Sciatic nerve (tissue), 2 donors: ENCODE measurements around the gene PODXL2. TPM values are rescaled to one million over a fixed set of nuclear protein-coding genes. Genes with fewer than 3 reads are reported as not detected.

ENCODE experiments used
- ATAC-seq: fragments of 200-7000 bp; cut with Tn5 transposase; one replicate; pipeline ENCODE4 v1.9.1; 2020; ENCODE audit warnings: mild to moderate bottlenecking, moderate library complexity
- DNase-seq: peaks from one replicate; pipeline ENCODE4 v3.0.0-alpha.2; 2020; ENCODE audit warnings: low spot score
- intact Hi-C: fragments of 100-400 bp; cut with DNase I; formaldehyde crosslinking; loops from one replicate; pipeline ENCODE4 v1.14.2; 2022
- total RNA-seq: library from RNA; stranded (reverse); fragmentation: NEBNext Ultra II Directional; extraction: Animal tissue kit (Norgen Biotek cat#: 25700); gene quantifications from one replicate; pipeline ENCODE4 v1.2.1, GENCODE V29; 2021
- donor health status: DM: no; HTN: no; CAD: no.
- donor health status: DM: no; HTN: no; CAD: no.

Gene PODXL2
- total RNA-seq, 1 donor from 2014 or later = 12.1 TPM

DNA sequence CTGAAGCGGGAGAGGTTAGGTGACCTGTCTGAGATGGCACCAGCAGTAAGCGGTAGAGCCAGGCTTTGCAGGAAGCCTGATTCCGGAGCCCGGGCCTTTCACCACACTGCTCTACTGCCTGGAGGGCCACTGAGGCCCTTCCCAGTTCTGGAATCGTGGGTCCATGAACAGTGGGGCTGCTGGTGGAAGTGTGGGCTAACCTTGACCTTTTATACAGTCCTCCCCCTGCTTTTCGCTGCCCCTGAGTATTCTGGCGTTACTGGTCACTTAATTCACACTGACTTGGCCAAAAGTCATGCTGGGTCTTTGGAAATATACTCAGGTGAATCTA lies 41.2 kb downstream of the PODXL2 start:
- DNase-seq (no peak), ATAC-seq (no peak)
- intact Hi-C loops = no loop called here

DNA sequence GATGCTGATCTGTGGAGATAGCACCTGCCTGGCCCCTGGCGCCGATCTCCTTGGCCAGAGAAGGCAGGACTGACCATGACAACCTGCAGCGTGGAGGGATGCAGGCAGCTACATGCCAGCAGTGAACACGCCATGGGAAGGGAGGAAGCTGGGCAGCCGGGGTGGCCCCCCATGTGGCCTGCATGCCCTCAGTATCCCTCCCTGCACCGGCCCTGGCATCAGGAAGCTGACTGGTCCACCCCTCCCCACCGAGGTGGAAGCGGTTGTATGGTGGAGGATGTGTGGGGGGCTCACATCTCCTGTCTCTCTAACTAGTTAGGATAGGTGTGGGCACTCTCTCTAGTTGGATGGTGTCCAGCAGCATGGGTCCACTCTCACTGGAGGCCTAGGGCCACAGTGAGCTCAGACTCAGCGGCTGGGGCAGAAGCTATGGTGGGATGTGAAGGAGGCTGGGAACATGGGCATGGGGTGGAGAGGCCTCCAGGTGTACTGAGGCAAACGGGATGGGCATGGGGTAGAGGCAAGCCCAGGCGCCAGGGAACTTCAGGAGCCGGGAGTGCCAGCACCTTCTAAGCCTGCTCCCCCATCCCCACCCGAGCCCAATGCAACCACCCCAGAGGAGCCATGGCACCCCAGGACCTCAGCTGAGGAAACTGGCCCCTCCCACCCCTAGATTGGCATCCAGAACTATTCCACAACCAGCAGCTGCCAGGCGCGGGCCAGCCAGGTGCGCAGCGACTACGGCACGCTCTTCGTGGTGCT lies 42.0 kb downstream of the PODXL2 start:
- DNase-seq = peak; percentile 55
- ATAC-seq = no peak
- intact Hi-C loops = no loop called here

DNA sequence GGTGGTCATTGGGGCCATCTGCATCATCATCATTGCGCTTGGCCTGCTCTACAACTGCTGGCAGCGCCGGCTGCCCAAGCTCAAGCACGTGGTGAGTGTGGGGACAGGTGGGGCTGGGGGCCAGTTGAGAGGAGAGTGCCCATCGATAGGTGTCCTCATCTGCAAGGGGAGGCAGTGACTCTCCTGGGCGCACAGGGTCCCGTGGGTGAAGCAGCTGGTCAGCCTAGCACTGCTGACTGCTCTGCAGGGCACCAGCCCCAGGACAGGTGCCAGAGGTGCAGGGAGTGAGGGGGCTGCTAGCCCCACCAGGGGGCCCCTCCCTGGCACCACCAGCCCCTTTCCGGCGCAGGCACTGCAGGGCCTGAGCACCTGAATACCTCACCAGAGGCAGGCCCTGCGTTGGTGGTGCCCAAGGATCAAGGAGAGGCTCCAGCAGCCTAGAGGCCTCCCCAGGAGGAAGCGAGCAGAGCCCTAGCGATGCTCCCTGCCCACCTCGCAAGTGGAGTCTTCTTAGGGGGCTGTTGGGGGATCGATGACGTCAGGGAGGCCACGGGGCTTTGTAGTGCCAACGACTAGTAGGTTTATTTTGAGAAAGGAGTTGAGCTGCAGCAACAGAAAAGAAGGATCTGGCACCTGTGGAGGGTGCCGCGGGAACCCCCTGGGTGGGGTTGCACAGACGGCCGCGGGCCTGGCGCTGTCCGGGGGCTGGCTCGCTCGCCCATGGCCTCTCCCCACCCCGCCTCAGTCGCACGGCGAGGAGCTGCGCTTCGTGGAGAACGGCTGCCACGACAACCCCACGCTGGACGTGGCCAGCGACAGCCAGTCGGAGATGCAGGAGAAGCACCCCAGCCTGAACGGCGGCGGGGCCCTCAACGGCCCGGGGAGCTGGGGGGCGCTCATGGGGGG lies 42.8 kb downstream of the PODXL2 start:
- peak; percentile 67 for DNase-seq
- peak; percentile 7 for ATAC-seq
- intact Hi-C loops = no loop called here

DNA sequence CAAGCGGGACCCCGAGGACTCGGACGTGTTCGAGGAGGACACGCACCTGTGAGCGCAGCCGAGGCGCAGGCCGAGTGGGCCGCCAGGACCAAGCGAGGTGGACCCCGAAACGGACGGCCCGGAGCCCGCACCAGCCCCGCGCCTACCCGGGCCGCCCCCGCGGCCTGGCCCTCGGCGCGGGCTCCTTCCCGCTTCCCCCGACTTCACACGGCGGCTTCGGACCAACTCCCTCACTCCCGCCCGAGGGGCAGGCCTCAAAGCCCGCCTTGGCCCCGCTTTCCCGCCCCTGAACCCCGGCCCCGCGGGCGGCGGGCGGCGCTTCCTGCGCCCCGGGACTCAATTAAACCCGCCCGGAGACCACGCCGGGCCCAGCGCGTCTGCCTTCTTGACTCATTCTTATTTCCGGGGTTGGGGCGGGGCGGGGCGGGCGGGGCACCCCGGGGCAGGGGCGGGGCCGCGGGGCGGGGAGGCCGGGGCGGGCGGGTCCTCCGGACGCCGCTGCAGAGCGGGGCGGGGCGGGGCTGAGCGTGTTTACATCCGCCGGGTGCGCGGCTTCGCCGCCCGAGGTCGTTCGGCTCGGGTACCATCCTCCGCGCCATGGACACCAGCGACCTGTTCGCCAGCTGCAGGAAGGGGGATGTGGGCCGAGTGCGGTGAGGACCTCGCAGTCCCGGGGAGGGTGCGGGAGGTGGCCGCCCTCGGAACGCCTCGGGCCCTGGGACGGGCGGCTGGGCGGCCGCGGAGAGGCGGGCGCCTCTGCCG lies 43.6 kb downstream of the PODXL2 start, which contains the start of gene ABTB1:
TSS of gene ABTB1 (plus strand) at position 524 of the 762 bp plus-strand sequence. CDS start at position 598, 74 bp downstream.
- ATAC-seq (peak; percentile 82), DNase-seq (peak; percentile 93)
- intact Hi-C loops = no loop called here

DNA sequence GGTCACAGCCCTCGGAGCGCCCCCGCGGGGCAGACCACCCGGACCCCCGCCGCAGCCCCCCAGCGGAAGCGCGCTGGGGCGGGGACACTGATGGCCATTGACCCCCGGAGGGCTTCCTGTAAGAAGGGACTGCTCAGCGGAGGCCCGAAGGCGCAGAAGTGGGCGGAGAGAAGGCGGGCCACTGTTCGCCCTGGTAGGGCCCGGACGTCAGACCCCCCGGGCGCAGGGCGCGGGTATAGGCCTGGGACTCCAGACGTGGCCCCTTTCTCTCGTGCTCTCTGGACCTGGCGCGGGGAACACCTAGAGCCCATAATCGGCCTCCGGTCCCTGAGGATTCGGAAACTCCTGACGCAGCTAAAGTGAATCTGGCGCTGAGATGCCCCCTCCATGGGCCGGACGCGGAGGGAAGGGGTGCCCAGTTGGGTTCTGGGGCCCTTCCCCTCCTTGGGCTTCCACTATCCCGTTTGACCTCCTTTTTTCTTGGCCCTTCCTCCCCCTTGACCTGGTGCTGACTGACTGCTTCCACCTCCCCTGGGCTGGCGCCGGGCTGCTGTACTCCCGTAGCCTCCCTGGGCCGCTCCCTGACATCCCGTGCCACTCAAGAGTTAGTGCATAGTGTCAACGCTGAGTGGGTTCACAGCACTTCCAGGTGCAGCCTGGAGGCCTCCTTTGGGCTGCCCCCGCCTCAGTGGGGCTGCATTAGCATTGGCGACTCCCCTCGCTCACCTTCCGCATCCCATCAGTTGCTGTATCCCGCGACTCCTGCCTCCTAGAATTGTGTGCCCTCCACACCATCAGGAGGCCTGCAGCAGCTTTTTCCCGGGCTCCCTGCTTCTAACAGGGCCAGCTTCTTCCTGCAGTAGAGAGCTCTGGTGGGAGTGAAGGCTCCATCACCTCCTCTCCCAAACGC lies 44.5 kb downstream of the PODXL2 start:
- intact Hi-C loops = no loop called here
- ATAC-seq (peak; percentile 57), DNase-seq (peak; percentile 80)

DNA sequence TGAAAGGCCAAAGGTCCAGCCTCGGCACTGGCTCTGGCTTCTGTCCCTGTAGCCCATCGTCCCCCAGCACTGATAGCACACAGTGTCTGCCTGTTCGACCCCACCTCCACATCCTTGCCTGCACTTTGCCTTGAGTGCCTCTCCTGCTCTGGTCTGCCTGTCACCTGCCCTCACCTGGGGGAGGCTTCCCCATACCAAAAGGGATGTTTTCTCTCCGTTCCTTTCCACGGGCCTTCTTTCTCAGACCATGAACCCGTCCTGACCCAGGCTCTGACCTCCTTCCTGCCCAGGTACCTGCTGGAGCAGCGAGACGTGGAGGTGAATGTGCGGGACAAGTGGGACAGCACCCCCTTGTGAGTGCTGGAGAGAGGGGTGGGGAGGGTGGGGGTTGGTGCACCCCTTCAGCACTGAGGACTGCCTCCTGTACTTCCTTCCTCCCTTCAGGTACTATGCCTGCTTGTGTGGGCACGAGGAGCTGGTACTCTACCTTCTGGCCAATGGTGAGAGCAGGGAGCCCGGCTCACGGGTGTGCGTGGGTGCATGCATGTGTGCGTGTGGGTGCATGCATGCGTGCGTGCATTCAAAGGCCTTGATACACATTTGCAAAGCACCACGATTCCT lies 45.2 kb downstream of the PODXL2 start:
- ATAC-seq (no peak), DNase-seq (peak; percentile 52)
- intact Hi-C loops = no loop called here

DNA sequence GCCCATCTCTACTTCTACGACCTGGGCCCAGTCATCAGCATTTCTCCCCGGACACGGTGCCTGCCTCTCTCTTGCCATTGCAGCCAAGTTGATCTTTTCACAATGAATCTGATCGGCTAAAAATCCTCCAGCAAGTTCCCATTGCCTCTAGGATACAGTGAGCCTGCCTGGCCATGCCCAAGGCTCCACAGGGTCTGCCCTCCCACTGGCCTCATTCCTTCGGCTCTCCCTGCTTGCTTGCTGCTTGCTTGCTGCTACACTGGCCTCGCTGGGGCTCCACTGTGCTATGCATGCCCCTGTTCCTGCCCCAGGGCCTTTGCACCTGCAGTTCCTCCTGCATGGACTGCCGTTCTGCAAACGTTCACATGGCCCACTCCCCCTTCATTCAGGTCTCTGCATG lies 45.8 kb downstream of the PODXL2 start:
- peak; percentile 59 for DNase-seq
- no peak for ATAC-seq
- intact Hi-C loops = no loop called here

DNA sequence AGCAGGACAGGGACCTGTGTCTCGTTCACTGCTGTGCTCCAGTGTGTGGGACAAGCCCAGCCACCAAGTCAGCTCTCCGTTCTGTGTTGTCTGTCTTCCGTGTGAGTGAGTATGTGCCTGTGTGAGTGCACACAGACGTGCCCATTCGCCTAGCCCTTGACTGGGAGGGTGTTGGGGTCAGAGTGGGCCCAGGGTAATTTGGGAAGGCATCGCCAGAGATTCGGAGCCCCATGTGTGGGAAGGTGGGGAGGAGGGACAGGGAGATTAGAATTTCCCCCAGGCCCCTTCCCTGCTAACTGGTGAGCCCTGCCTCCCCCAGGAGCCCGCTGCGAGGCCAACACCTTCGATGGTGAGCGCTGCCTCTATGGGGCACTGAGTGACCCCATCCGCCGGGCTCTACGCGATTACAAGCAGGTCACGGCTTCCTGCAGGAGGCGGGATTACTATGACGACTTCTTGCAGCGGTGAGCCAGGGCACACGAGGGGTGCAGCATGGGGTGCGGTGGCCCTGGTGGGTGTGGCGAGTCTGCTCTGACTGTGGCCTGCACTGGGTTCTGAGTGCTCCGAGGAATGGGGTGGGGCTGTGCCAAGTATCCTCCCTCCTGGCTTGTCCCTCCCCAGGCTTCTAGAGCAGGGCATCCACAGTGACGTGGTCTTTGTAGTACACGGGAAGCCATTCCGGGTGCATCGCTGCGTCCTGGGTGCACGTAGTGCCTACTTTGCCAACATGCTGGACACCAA lies 46.8 kb downstream of the PODXL2 start:
- ATAC-seq (peak; percentile 23), DNase-seq (peak; percentile 60)
- intact Hi-C loops = no loop called here

DNA sequence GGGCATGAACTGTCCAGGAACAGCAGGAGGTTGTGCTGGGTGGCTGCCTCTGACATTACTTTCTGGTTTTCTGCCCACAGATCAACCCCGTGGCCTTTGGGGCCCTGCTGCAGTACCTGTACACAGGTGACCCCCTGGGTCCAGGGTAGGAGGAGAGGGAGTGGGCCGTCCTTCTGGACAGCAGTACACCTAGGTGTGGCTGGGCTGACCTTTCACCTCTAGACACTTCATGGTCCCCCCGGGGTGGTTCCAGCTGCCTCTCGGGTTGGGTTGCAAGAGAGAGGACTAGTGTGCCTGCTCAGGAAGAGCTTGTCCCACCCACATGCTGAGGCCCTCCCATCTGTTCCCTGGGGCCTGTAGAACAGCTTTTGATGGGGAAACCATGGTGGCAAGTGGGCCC lies 47.5 kb downstream of the PODXL2 start:
- DNase-seq = peak; percentile 50
- ATAC-seq = no peak
- intact Hi-C loops = no loop called here

DNA sequence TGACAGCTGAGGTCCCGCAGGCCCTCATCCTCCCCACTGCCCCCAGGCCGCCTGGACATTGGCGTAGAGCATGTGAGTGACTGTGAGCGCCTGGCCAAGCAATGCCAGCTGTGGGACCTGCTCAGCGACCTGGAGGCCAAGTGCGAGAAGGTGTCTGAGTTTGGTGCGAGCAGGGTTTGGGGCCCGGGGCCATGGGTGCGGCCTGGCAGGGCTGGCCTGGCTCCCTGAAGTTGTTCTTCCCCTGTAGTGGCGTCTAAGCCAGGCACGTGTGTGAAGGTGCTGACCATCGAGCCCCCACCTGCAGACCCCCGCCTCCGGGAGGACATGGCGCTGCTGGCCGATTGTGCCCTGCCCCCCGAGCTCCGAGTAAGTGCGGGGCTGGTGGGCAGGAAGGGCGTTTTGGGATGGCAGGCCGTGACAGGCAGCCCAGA lies 48.0 kb downstream of the PODXL2 start:
- DNase-seq (peak; percentile 53), ATAC-seq (no peak)
- intact Hi-C loops = no loop called here

DNA sequence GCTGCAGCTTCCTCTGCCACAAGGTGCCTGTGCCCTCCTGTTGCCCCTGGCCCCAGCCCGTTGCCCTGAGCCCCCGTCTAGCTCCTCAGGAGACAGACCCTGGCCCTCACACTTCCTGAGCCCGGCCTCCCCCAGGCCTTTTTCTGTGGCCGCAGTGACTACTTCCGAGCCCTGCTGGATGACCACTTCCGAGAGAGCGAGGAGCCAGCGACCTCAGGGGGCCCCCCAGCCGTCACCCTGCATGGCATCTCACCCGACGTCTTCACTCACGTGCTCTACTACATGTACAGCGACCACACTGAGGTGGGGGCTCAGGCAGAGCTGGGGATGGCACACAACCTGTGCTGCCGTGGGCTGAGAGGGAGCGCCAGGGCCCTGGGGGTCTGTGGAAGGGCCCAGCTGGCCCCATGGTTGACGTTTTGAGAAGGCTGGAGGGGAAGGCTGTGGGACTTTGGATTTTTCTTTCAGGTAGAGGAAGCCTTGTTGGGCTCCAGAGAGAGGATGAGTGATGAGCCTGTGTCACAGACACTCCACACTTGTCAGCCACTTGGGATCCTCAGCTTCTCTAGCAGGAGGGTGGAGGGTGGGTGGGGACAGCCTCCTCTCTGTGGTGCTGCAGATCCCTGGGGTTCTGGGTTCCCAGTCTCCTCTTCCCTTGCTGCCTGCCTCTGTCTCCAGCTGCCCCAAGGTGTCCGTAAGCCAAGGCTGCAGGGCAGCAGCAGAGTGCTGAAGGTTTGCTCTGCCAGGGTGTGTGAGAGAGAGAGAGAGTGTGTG lies 48.7 kb downstream of the PODXL2 start:
- ATAC-seq = no peak
- DNase-seq = peak; percentile 48
- intact Hi-C loops = no loop called here

DNA sequence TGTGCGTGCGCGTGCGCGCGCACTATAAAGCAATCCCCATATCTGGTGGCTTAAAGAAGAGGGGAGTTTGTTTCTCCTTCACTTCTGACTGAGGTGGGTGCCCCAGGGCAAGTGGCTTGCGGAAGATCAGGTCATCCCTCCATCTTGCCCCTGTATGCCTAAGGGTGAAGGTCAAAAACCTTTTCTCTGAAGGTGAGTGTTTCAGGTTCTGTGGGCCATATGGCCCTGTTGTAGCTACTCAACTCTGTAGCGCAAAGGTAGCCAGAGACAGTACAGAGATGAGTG lies 49.3 kb downstream of the PODXL2 start:
- DNase-seq (no peak), ATAC-seq (no peak)
- intact Hi-C loops = no loop called here

DNA sequence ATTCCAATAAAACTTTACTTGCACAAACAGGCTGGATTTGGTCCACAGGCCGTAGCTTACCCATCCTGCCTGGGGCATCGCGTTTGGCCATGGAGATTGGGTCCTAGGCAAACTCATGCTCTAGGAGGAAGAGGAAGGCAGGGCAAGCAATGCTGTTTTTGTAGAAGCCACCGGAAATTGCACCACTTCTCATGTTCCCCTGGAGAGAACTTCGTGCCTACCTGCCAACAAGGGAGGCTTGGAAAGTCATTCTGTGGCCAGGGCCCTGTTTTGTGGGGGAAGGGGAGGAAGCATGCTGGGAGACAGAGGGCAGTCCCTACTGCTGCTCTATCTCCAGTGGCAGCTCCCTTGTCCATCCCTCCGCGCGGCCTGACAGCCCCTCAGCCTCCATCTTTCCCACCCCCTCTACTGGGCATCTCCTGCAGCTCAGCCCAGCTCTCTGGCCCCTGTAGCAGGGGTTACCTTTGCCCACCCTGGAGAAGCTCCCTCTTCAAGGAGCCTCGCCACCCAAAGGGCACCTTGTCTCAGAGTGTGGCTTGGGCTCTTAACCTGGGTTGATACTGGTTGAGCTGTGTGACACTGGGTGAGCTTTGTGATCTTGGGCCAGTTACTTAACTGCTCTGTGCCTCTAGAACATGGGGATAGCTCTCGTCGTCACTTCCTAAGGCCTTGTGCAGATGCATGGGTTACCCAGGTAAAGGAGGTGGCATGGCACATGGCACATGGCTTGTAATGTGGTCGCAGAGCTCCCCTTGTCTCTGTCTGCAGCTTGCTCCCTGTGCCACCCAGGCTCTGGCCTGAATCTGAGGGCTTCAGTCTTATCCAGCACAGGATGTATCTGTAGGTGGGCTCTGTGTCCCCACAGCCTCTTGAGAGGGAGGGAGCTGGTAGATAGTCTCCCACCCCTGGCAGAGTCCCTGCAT lies 49.9 kb downstream of the PODXL2 start:
- DNase-seq = peak; percentile 57
- intact Hi-C loops = no loop called here

DNA sequence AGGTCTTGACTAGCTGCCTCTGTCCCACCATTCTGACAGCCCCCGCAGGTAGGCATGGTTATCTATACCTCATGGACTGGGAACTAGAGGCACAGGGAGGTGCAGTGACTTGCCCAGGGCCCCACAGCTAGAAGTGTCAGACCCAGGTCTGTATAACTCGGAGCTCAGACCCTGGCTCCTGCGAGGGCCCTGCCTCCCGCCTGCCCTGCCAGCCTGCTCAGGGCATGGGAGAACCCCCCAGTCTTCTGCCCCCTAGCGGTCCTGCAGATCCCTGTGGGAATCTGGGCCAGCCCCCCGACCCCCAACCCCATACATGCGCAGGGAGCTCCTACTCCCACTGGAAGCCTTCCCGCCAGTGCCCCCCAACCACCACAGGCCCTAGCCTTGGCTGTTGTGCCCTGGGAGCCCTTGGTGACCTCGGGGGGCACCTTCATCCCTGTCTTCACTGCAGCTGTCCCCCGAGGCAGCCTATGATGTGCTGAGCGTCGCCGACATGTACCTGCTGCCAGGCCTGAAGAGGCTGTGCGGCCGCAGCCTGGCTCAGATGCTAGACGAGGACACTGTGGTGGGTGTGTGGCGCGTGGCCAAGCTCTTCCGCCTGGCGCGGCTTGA lies 50.7 kb downstream of the PODXL2 start:
- ATAC-seq (no peak), DNase-seq (peak; percentile 57)
- intact Hi-C loops = loop anchor here (10.0 kb wide), 1 partner anchor 135 kb away; no protein-coding TSS in a partner anchor

More for the DNA sequence above, 49.9 kb downstream of the PODXL2 start:
- ATAC-seq = peak; percentile 7

DNA sequence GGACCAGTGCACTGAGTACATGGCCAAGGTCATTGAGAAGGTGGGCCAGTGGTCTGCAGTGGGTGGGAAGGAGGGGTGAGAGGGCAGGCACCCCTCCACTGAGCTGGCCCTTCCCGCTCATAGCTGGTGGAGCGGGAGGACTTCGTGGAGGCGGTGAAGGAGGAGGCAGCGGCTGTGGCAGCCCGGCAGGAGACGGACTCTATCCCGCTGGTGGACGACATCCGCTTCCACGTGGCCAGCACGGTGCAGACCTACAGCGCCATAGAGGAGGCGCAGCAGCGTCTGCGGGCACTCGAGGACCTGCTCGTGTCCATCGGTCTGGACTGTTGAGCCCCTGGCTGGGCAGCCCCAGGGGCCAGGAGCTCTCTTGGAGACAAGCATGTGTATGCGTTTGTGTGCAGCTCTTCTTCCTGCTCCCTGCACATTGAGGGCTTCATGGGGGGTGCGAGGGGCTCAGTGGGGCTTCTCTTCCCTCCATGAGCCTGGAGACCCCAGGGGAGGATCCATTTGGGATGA lies 51.2 kb downstream of the PODXL2 start:
- peak; percentile 53 for DNase-seq
- intact Hi-C loops = loop anchor here (10.0 kb wide), 1 partner anchor 135 kb away; no protein-coding TSS in a partner anchor
- no peak for ATAC-seq
